ENCODE results near the gene GAREM1. TPM values are rescaled to one million over a fixed set of nuclear protein-coding genes. Genes with fewer than 3 reads are reported as not detected.

The GAREM1 gene
- total and polyA plus RNA-seq, 2 of the 8 experiments (the other 6 are each of a cell fraction or from before 2014, with no cell fraction given) = 3.6 to 9.2 TPM

DNA sequence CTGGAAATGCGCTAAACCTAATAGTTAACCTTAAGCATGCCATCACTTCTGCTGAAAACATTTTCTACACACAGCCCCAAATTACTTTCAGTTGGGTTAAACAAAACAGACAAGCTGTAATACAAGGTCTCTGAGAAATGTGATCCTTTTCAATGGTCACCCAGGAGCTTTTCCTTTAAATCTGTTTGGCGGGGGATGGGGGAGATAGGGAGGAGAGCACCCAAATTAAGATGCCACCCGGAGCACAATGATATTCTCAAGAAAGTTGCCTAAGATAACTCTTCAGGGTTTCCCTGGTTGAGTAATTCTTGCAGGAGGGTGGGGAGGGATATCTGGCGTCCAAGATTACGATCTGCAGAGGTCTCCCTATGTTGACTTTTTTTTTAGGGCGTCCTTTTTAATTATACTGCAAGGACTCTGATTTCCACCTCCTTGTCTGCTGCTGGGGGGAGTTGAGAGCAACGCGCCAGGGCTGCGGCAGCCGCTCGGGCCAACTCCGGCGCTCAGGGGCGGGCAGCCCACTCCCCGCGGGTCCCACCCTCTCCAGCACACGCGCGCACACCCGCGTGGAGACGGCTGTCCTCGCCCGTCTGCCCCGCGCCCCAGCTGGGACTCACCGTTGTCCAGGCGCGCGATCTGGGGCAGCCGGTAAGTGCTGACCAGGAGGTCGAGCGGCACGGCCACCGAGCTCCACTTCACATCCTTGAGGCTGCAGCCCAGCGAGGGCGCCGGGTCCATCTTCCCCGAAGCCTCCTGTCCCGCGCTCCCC is 807 bp downstream of the GAREM1 start:
- Histone ChIP-seq H3K4me1 (replicated peaks in 1 of 4; ENCODE audit: control insufficient read depth in 3 of 4, insufficient read depth in 4 of 4, low read length in 3 of 4) (peaks cover 4 to 17% (median 7%) of the 10 kb centered on the region in 4 experiments), H3K4me3 (ENCODE audit: extremely low read depth in 1 of 4, insufficient read depth in 2 of 4, low read depth in 3 of 4, low read length in 4 of 4) (peak overlapping the region; percentile 69 to 98 (median 86)), H3K9me3 (ENCODE audit: insufficient read depth in 2 of 2, low read depth in 1 of 2, low read length in 1 of 2) (no peaks in the 10 kb centered on the region), H3K18ac (ENCODE audit: extremely low read depth, low read length) (no peak overlapping the region), H3K36me3 (ENCODE audit: control insufficient read depth in 2 of 4, insufficient read depth in 4 of 4, low read length in 3 of 4) (no peaks in the 10 kb centered on the region), H2BK12ac (ENCODE audit: low read depth, low read length) (no peak overlapping the region), H3K23me2 (ENCODE audit: low read depth, low read length) (peaks cover 15% of the 10 kb centered on the region), H3K79me1 (ENCODE audit: low read depth, low read length) (peaks cover 10% of the 10 kb centered on the region; the same call in 1 of the 2 replicates), H3K27ac (ENCODE audit: low read depth, low read length) (no peak overlapping the region), H2BK5ac (ENCODE audit: low read depth, low read length) (no peak overlapping the region; the same call in 1 of the 2 replicates), H4K8ac (ENCODE audit: extremely low read depth, insufficient read depth, low read length) (no peak overlapping the region), H3K56ac (replicated peaks; ENCODE audit: insufficient read length, low read depth, low read length) (no peak overlapping the region), H3K14ac (ENCODE audit: insufficient read length) (no peak overlapping the region), H3K4me2 (ENCODE audit: insufficient read depth in 1 of 2, low read depth in 2 of 2, low read length in 2 of 2) (peak overlapping the region; percentile 86 to 98), H2BK120ac (replicated peaks; ENCODE audit: low read depth, low read length) (no peak overlapping the region), H2BK15ac (ENCODE audit: low read length) (no peak overlapping the region), H2BK20ac (ENCODE audit: low read length) (no peak overlapping the region), H4K5ac (ENCODE audit: insufficient read length, low read depth, low read length) (no peak overlapping the region), H3K23ac (ENCODE audit: insufficient read length) (no peak overlapping the region), H4K20me1 (replicated peaks in 1 of 2; ENCODE audit: control insufficient read depth in 1 of 2, insufficient read depth in 2 of 2, low read length in 2 of 2) (peaks cover 0 to 6% of the 10 kb centered on the region in 2 experiments), H3K27me3 (replicated peaks in 1 of 4; ENCODE audit: control insufficient read depth in 3 of 4, extremely low read depth in 1 of 4, insufficient read depth in 3 of 4, low read length in 3 of 4) (peaks cover 0 to 14% (median 9%) of the 10 kb centered on the region in 4 experiments; a peak in 4 of 7 replicates), H3K79me2 (ENCODE audit: control insufficient read depth in 1 of 2, insufficient read depth in 2 of 2, low read length in 2 of 2) (peaks cover 0 to 41% of the 10 kb centered on the region in 2 experiments; a peak in 2 of 4 replicates), H2AFZ (ENCODE audit: low read length) (0 out of 2 replicates have a peak overlapping the region, but pooled peaks have one; percentile 1), H4K91ac (replicated peaks; ENCODE audit: insufficient read length, low read length) (no peak overlapping the region), H3K4ac (replicated peaks; ENCODE audit: insufficient read length, low read depth, low read length) (no peak overlapping the region), H2AK5ac (ENCODE audit: low read depth, low read length) (no peak overlapping the region), H3K9ac (replicated peaks in 1 of 4; ENCODE audit: extremely low read depth in 1 of 4, low read depth in 3 of 4, low read length in 3 of 4) (peak overlapping the region; percentile 38 to 89 (median 52); a peak in 5 of 7 replicates)
- FAIRE-seq (no peak), DNase-seq (ENCODE audit: low read depth in 1 of 2, low spot score in 2 of 2) (peak in 1 of 2 experiments; percentile 59)
- ChIA-PET CTCF (ENCODE audit: partially characterized antibody) (interaction anchor here (0.5 to 4.1 kb wide), 17 partner anchors 18 to 370 kb away, joined by 3 to 30 read pairs (median 5); no protein-coding TSS in a partner anchor), POLR2A (ENCODE audit: partially characterized antibody) (interaction anchor here (0.7 to 2.4 kb wide), 12 partner anchors 9 to 785 kb away, joined by 3 to 8 read pairs (median 3); no protein-coding TSS in a partner anchor)
- WGBS, 2 experiments (ENCODE audit: extremely low coverage in 1 of 2, insufficient coverage in 1 of 2, insufficient read length in 1 of 2, insufficient replicate concordance in 2 of 2, low coverage in 1 of 2, low lambda C conversion rate in 2 of 2, missing lambda C conversion rate in 1 of 2) = 4% methylated on average over 14 of the region's 41 CpGs; no CpG with 5 or more reads in 1 of the 2 experiments
- TF ChIP-seq, protein P1, sequence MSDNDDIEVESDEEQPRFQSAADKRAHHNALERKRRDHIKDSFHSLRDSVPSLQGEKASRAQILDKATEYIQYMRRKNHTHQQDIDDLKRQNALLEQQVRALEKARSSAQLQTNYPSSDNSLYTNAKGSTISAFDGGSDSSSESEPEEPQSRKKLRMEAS (IDR thresholded peaks at IDR 0.05) = no peak
- TF ChIP-seq PHF8 (conservative IDR thresholded peaks at IDR 0.05; ENCODE audit: low read depth, low read length) (peak; percentile 34; the same call in 1 of the 2 replicates), RBBP5 (IDR thresholded peaks at IDR 0.05; ENCODE audit: borderline replicate concordance, low read depth, low read length) (peak; percentile 7; the same call in 1 of the 2 replicates), TBP (IDR thresholded peaks at IDR 0.05; ENCODE audit: low read depth, low read length) (no peak), ASH2L (IDR thresholded peaks at IDR 0.05; ENCODE audit: low read length) (peak; percentile 43), SIN3A (conservative IDR thresholded peaks at IDR 0.05 in 1 of 2, IDR thresholded peaks at IDR 0.05 in 1 of 2; ENCODE audit: low read depth in 1 of 2, low read length in 2 of 2) (0 out of 4 replicates have a peak, but pooled peaks of 1 of the 2 experiments have one; percentile 21), RAD21 (IDR thresholded peaks at IDR 0.05 in 1 of 2, conservative IDR thresholded peaks at IDR 0.05 in 1 of 2; ENCODE audit: low read depth in 2 of 2, low read length in 2 of 2) (no peak), KDM4A (IDR thresholded peaks at IDR 0.05; ENCODE audit: low read depth, low read length, severe bottlenecking) (peak; percentile 65), BACH1 (IDR thresholded peaks at IDR 0.05; ENCODE audit: low read length) (0 out of 2 replicates have a peak, but pooled peaks have one; percentile 24), SUZ12 (IDR thresholded peaks at IDR 0.05; ENCODE audit: low read length) (0 out of 2 replicates have a peak, but pooled peaks have one; percentile 4)

Data from H1 (cell line).